Activated T-helper 2 cell treated with anti-CD3 and anti-CD28 coated beads, Interferon-gamma antibody, Interleukin-2, Interleukin-4, amounts not matched to agents 10 μg/mL and 5 μg/mL and 100 μg/mL, durations not matched to agents 14 hours and 24 hours and 36 hours (primary cell): ENCODE measurements around the gene LRRC47. TPM values are rescaled to one million over a fixed set of nuclear protein-coding genes. Genes with fewer than 3 reads are reported as not detected.

Source experiments
- total RNA-seq: library from RNA; stranded (reverse); gene quantifications from 2 replicates; pipeline ENCODE4 v1.2.3, GENCODE V29; 2022

Gene LRRC47
- total RNA-seq, 1 donor from 2014 or later: 40.4 TPM

Other genes with a start within 250 kb of the LRRC47 start
- 1.7 and 1.9 TPM in 2 replicates for gene MEGF6, start 185.0 kb downstream of the LRRC47 start, total RNA-seq
- 7.0 and 7.1 TPM in 2 replicates for gene TPRG1L, start 171.5 kb downstream of the LRRC47 start, total RNA-seq
- gene WRAP73, start 146.4 kb downstream of the LRRC47 start, total RNA-seq: 38.7 and 42.2 TPM in 2 replicates
- gene TP73, start 144.0 kb downstream of the LRRC47 start, total RNA-seq: 2.4 and 2.5 TPM in 2 replicates
- 0.07 TPM in 1 of 2 replicates, not detected in the other for gene CCDC27, start 44.0 kb downstream of the LRRC47 start, total RNA-seq
- gene SMIM1, start 23.7 kb downstream of the LRRC47 start, total RNA-seq: 1.4 and 2.3 TPM in 2 replicates
- gene CEP104, start 60.7 kb upstream of the LRRC47 start, total RNA-seq: 35.4 and 49.9 TPM in 2 replicates
- 15.2 and 17.3 TPM in 2 replicates for gene DFFB, start 61.0 kb upstream of the LRRC47 start, total RNA-seq
- gene C1orf174, start 103.8 kb upstream of the LRRC47 start, total RNA-seq: 44.0 and 44.9 TPM in 2 replicates